ENCODE measurements around the gene MYRF.

Gene MYRF

GRCh38 chr11:61752117-61752924, at the start of gene MYRF:
TSS of gene MYRF (plus strand) at chr11:61752636. CDS start at chr11:61752745, 109 bp downstream.
- DNase-seq (ENCODE audit: low spot score), result peak; percentile 87
- in situ Hi-C loops (cut with MboI; ENCODE audit: low pct_unique_long_range_greater_than_20kb, low sequenced_read_pairs, unreplicated experiment), result no loop called here
- peak; percentile 92 for TF ChIP-seq CTCF (IDR thresholded peaks at IDR 0.05; ENCODE audit: extremely low read depth, insufficient read depth, missing control alignments)

GRCh38 chr11:61702701-61703312, 49.6 kb upstream of the MYRF start:
- in situ Hi-C loops (cut with MboI; ENCODE audit: low pct_unique_long_range_greater_than_20kb, low sequenced_read_pairs, unreplicated experiment), result no loop called here
- DNase-seq (ENCODE audit: low spot score), result no peak
- no peak for TF ChIP-seq CTCF (IDR thresholded peaks at IDR 0.05; ENCODE audit: extremely low read depth, insufficient read depth, missing control alignments)

GRCh38 chr11:61704838-61705237, 47.6 kb upstream of the MYRF start:
- in situ Hi-C loops (cut with MboI; ENCODE audit: low pct_unique_long_range_greater_than_20kb, low sequenced_read_pairs, unreplicated experiment), result no loop called here
- TF ChIP-seq CTCF (IDR thresholded peaks at IDR 0.05; ENCODE audit: extremely low read depth, insufficient read depth, missing control alignments), result no peak
- no peak for DNase-seq (ENCODE audit: low spot score)

- no peak for DNase-seq (ENCODE audit: low spot score)
- in situ Hi-C loops (cut with MboI; ENCODE audit: low pct_unique_long_range_greater_than_20kb, low sequenced_read_pairs, unreplicated experiment), result no loop called here
- TF ChIP-seq CTCF (IDR thresholded peaks at IDR 0.05; ENCODE audit: extremely low read depth, insufficient read depth, missing control alignments), result no peak
Observed at GRCh38 chr11:61706452-61707400, 45.7 kb upstream of the MYRF start.

GRCh38 chr11:61707574-61707973, 44.9 kb upstream of the MYRF start:
- DNase-seq (ENCODE audit: low spot score), result no peak
- no peak for TF ChIP-seq CTCF (IDR thresholded peaks at IDR 0.05; ENCODE audit: extremely low read depth, insufficient read depth, missing control alignments)
- in situ Hi-C loops (cut with MboI; ENCODE audit: low pct_unique_long_range_greater_than_20kb, low sequenced_read_pairs, unreplicated experiment), result no loop called here

GRCh38 chr11:61709110-61709509, 43.3 kb upstream of the MYRF start:
- TF ChIP-seq CTCF (IDR thresholded peaks at IDR 0.05; ENCODE audit: extremely low read depth, insufficient read depth, missing control alignments), result no peak
- in situ Hi-C loops (cut with MboI; ENCODE audit: low pct_unique_long_range_greater_than_20kb, low sequenced_read_pairs, unreplicated experiment), result no loop called here
- no peak for DNase-seq (ENCODE audit: low spot score)
